GM18517 (cell line): ENCODE results near the gene TTC9.
"Not testable (repeated sequence)": the region's sequence is repeated elsewhere in the genome, so short reads cannot be mapped to it uniquely, and the experiment has no call there.

Experiments used
- ATAC-seq: cut with Tn5 transposase; IDR thresholded peaks from one replicate; pipeline ENCODE4 v1.9.1; 2021; ENCODE audit warnings: mild to moderate bottlenecking, moderate library complexity; ENCODE audit not compliant: unreplicated experiment

TTC9 gene

DNA sequence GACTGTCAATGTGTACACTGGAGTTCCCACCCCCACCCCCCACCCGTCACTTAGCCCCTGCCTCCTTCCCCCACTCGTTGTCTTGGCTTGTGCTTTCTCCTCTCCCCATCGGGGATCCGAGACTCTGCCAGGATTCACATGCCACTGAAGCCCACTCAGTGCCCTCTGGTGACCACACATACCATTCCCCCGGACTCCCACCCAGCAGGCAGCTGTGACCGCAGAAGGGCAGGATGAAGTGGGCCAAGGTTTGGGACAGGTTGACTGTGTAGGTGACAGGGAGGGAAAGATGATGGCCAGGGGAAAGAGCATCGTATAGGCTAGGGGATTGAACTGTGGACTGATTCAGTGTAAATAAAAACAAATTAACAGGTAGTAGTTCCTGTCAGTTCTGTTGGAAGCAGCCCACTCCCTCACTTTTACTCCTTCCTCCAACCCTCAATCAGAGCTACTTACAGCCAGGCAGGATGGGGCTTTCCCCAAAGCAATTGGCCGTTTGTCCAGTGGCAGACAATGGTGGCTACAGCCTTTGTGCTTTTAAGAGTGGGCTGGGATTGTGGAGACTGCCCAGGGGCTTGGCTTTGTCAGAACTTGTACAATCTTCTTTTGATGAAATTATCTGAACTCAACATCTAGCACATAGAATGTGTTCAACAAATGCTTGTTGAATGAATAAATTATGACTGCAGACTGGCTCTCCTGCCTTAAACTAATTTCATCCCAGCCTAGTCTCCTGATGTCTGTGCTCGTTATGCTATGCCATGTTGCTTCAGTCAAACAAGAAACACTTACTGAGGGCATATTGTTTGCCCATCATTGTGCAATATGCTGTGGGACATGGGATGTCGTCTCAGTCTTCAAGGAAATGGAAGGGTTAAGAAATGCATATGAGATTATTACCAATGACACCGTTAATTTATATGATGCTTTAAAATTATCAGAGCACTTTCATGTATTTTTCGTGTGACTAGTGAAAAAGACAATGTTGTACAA lies 30.2 kb downstream of the TTC9 start:
- ATAC-seq: no peak

- no peak for ATAC-seq
Observed at GRCh38 chr14:70677341-70677740, 35.6 kb downstream of the TTC9 start.

- no peak for ATAC-seq
Observed at GRCh38 chr14:70680748-70681147, 39.0 kb downstream of the TTC9 start.

DNA sequence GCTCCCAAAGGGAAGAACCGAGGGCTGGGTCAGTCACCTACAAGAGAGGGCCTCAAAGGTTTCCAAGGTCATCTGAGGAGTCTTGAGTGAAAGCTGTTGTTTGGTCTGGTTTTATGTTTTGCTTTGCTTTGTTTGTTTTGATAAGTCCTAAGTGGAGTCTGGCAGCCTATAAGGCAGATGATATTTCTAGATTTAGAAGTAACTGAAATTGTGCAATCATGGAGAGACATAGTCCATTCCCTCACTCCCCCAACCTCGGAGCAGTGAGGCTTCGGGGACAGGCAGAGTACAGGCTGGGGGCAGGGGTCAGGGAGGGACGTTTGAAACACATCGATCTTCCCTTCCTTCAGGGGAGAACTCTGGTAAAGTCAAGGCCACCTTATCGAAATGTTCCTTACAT lies 42.3 kb downstream of the TTC9 start:
- ATAC-seq: no peak

DNA sequence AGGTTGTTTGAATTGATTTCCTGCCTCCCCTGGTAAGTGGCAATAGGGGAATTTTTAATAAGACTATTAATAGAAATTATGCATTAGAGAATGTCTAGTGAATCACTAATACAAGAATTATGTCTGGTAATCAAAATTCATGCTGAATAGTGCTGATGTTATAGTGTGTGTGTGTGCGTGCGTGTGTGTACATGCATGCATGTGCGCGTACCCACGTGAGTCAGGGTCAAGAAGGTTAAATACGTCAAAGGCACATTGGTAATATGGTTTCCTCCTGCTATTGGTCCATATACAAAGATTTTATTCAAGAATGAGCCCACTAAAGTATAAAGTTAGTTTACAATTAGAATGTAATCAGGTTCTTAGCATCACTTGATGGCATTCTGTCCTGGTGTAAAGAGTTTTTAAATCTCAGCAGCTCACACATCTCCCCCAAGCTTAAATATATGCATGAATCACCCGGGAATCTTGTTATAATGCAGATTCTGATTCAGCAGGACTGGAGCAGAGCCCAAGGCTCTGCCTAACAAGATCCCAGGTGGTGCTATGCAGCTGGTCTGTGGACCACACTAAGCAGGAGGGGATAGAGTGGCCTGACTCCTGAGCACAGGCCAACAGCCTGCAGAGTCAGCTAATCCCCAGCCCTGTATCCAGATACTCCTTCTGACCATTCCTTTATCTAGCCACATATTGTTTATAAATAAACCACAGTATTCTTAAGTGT lies 43.9 kb downstream of the TTC9 start:
- ATAC-seq: no peak

GRCh38 chr14:70692210-70692609 lies 50.5 kb downstream of the TTC9 start:
- ATAC-seq: no peak

GRCh38 chr14:70696026-70696425 lies 54.3 kb downstream of the TTC9 start:
- ATAC-seq: no peak

DNA sequence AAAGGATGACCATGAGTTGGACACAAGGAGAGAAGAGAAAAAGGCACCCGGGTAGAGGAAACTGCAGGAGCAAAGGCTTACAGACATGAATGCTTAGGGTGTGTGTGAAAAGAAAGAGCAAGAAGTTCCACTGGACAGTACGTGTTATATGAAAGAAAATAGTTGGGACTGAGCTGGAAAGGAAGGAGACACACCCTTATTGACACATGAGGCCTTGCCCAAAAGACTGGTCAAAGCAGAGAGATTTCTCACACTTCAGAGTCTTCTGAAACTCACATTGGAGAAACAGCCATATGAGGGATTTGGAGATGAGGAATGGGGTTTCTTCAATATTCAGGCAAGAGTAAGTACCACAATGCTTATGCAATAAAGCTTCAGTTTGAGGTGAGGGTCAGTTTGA lies 56.0 kb downstream of the TTC9 start:
- no peak for ATAC-seq

DNA sequence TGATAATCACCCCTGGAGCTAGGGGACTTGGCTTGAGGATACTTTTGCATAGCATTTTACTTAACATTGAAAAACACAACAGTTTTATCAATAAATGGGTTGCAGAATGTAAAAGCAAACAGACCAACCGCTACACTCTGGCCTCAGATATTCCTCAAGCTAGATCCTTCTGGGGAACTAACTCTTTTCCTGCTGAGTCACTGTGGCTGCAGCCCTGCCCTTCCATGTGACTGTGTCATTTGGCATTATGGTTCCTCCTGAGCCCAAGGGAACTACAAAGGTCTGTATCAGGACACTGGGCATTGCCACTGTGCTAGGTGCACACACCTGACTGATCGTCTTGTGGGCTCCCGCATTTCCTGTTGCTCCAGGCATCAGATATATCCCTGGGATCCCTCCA lies 56.6 kb downstream of the TTC9 start:
- ATAC-seq: no peak

- ATAC-seq: no peak
Observed at GRCh38 chr14:70699646-70700045, 57.9 kb downstream of the TTC9 start.

DNA sequence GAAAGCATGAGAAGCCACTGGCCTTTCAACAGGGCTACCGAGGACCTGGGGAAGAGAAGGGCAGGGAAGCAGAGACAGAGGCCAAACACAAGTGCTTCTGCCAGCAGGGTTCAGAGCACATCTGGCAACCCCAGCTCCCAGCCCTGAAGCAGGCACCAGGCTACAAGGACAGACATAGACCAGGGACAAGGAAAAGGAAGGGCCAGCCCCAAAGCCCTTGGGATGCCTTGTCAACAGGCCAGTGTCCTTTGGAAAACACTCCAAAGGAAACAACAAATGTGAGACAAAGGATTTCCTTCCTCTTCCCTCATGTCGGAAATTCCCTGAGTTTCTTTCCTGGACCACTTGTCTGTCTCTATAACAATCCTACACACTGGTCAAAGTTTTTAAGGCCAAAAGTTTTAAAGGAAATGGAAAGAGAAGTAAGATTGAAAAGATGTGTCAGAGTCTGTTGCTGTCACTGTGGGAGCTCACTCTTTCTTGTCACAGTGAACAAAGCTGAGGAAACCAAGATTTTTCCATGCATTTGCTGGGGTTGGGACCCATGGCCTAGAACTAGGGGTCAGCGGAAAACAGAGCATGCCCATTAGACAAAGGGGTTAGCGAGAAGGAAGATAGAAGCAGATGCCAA lies 59.4 kb downstream of the TTC9 start:
- no peak for ATAC-seq

DNA sequence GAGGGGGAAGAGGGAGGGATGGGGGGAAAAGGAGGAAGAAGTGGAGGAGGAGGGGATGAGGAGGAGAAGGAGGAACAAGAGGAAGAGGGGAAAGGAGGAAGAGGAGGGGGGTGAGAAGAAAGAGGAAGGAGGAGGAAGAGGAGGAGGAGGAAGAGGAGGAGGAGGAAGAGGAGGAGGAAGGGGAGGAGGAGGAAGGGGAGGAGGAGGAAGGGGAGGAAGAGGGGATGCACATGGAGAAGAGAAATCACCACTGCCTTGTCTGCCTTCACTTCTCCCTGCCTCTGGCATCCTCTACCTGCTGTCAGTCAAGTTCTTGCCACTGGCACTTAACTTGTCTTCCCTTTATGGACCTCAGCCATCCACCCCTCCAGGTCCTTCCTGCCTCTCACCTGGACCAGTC lies 59.9 kb downstream of the TTC9 start:
- ATAC-seq: no peak

GRCh38 chr14:70702161-70702560 lies 60.4 kb downstream of the TTC9 start:
- ATAC-seq: no peak

GRCh38 chr14:70703621-70704168 lies 62.0 kb downstream of the TTC9 start:
- ATAC-seq: not testable (repeated sequence)

DNA sequence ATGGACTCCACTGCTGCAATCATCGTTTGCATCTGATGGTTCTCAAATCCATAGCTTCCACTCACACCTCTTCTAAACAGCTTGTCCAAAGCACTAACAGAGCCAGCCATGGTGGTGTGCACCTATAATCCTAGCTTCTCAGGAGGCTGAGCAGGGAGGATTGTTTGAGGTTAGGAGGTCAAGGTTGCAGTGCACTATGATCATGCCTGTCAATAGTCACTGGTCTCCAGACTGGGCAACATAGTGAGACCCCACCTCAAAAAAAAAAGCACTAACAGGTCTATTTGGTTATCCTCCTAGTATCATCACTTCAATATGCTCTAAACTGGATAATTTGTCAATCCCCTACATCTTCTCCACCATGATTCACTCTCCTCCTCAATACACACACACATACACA lies 63.2 kb downstream of the TTC9 start:
- no peak for ATAC-seq

- ATAC-seq: no peak
Observed at GRCh38 chr14:70706177-70706576, 64.5 kb downstream of the TTC9 start.

- no peak for ATAC-seq
Observed at GRCh38 chr14:70707138-70708038, 65.7 kb downstream of the TTC9 start.

DNA sequence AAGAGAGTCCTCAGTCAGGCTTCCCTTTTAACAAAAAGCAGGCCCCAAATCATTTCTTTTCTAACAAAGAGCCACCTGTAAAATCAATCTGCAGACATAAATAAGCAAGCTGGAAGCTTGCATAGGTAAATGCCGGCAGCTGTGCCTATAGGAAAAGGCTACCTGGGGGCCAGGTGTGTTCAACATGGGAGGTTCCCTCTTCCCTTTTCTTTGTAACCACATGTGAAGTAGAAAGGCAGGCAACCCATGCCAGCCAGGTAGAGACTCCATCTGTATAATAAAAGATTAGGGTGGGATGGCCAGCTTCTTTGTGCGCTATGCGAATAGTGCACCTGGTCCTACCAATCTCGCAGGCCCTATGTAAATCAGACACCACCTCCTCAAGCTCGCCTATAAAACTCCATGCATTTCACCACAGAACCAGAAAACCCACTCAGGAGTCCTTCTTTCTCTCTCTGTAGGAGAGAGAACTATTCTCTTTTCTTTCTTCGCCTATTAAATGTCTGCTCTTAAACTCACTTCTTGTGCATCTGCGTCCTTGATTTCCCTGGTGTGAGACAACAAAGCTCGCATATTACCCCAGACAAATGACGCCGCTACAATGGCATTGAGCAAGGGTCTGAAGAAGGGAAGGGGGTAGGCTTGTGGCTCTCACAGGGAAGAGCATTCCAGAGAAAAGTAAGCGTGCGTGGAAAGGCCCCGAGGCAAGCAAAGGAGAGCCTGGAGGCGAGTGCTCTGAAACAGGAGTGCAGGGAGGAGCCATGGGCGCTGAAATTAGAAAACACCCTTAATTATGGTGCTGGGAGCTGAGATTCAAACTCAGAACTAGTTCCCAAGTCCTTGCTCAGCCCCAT lies 67.2 kb downstream of the TTC9 start:
- ATAC-seq: no peak

GRCh38 chr14:70709726-70710382 lies 68.1 kb downstream of the TTC9 start:
- no peak for ATAC-seq
